Measurements from ENCODE around the gene ZER1. TPM values are rescaled to one million over a fixed set of nuclear protein-coding genes. Genes with fewer than 3 reads are reported as not detected.
A peak's percentile ranks its signal among the peaks of the same experiment; 100 is the strongest.

ZER1 gene
- total RNA-seq, 1 experiment from 2014 or later = 28.6 TPM

DNA sequence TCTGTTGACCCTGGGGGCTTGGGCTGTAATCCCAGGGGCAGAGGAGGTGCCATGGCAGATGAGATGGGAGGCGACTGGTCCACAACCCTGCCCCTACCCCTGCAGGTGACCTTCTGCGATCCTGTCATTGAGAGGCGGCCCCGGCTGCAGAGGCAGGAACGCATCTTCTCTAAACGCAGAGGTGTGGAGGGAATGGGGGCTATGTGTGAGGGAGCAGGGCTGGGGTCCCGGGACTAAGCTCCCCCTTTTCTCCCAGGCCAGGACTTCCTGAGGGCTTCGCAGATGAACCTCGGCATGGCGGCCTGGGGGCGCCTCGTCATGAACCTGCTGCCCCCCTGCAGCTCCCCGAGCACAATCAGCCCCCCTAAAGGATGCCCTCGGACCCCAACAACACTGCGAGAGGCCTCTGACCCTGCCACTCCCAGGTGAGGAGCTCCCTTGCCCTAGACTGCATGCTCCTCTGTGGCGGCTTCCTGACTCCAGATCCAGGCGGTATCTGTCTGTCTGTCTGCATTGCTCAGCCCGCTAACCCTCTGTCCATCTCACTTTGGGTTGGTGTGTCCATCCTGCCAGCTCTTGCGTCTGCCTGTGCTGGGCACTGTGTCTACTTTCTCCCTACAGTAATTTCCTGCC is 57.7 kb downstream of the ZER1 start:
- intact Hi-C loops (cut with micrococcal nuclease; ENCODE audit: unreplicated experiment) = no loop called here
- no peaks in the 10 kb centered on the region for H3K27me3 ChIP-seq (replicated peaks; ENCODE audit: control insufficient read depth, insufficient read depth, low read length)
- TF ChIP-seq, protein P1, sequence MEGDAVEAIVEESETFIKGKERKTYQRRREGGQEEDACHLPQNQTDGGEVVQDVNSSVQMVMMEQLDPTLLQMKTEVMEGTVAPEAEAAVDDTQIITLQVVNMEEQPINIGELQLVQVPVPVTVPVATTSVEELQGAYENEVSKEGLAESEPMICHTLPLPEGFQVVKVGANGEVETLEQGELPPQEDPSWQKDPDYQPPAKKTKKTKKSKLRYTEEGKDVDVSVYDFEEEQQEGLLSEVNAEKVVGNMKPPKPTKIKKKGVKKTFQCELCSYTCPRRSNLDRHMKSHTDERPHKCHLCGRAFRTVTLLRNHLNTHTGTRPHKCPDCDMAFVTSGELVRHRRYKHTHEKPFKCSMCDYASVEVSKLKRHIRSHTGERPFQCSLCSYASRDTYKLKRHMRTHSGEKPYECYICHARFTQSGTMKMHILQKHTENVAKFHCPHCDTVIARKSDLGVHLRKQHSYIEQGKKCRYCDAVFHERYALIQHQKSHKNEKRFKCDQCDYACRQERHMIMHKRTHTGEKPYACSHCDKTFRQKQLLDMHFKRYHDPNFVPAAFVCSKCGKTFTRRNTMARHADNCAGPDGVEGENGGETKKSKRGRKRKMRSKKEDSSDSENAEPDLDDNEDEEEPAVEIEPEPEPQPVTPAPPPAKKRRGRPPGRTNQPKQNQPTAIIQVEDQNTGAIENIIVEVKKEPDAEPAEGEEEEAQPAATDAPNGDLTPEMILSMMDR (IDR thresholded peaks at IDR 0.05; ENCODE audit: insufficient read depth in 1 of 2, low read depth in 1 of 2, low read length in 1 of 2, severe bottlenecking in 1 of 2, unreplicated experiment in 1 of 2) = no peak
- H3K4me1 ChIP-seq = peaks cover 8% of the 10 kb centered on the region; the same call in 1 of the 2 replicates
- CTCF ChIA-PET = no interaction called here
- Mint-ChIP-seq H3K36me3 (ENCODE audit: insufficient read depth, unreplicated experiment) (peaks cover 5% of the 10 kb centered on the region), H3K4me3 (ENCODE audit: unreplicated experiment) (no peak overlapping the region), H3K9me3 (ENCODE audit: unreplicated experiment) (no peaks in the 10 kb centered on the region), H3K4me1 (ENCODE audit: low read depth, unreplicated experiment) (peaks cover 6% of the 10 kb centered on the region), H3K27me3 (ENCODE audit: insufficient read depth, unreplicated experiment) (no peaks in the 10 kb centered on the region), H3K27ac (ENCODE audit: unreplicated experiment) (no peak overlapping the region)
- DNase-seq = peak in 1 of 2 experiments; percentile 27
- no peaks in the 10 kb centered on the region for H3K9me3 ChIP-seq
- POLR2A ChIA-PET = no interaction called here
- H3K36me3 ChIP-seq (ENCODE audit: control insufficient read depth, insufficient read depth, low read length) = no peaks in the 10 kb centered on the region
- BruUV-seq (replicated peaks) = no TSS peak
- no peak overlapping the region for H3K4me3 ChIP-seq (ENCODE audit: low read depth, low read length)

DNA sequence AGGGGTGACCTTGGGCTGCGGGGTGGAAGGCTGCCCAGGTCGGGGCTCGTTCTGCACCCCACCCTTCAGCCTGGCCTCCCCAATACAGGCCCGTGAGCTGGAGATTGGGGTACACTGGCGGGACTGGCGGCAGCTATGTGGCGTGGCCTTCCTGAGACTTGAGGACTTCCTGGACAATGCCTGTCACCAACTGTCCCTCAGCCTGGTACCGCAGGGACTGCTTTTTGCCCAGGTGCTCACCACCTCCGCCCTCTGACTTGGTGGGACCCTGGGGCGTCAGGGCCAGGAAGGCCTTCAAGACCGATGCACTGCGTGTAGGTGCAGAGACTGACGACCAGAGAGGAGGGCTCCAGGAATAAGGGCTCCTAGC is 58.3 kb downstream of the ZER1 start:
- TF ChIP-seq, protein P1 (IDR thresholded peaks at IDR 0.05; ENCODE audit: insufficient read depth in 1 of 2, low read depth in 1 of 2, low read length in 1 of 2, severe bottlenecking in 1 of 2, unreplicated experiment in 1 of 2) = no peak
- Histone ChIP-seq H3K36me3 (ENCODE audit: control insufficient read depth, insufficient read depth, low read length) (no peaks in the 10 kb centered on the region), H3K9me3 (no peaks in the 10 kb centered on the region), H3K4me3 (ENCODE audit: low read depth, low read length) (no peak overlapping the region), H3K4me1 (peaks cover 5% of the 10 kb centered on the region; the same call in 1 of the 2 replicates), H3K27me3 (replicated peaks; ENCODE audit: control insufficient read depth, insufficient read depth, low read length) (no peaks in the 10 kb centered on the region)
- CTCF ChIA-PET = no interaction called here
- intact Hi-C loops (cut with micrococcal nuclease; ENCODE audit: unreplicated experiment) = no loop called here
- Mint-ChIP-seq H3K4me1 (ENCODE audit: low read depth, unreplicated experiment) (peaks cover 6% of the 10 kb centered on the region), H3K4me3 (ENCODE audit: unreplicated experiment) (no peak overlapping the region), H3K9me3 (ENCODE audit: unreplicated experiment) (no peaks in the 10 kb centered on the region), H3K27me3 (ENCODE audit: insufficient read depth, unreplicated experiment) (no peaks in the 10 kb centered on the region), H3K27ac (ENCODE audit: unreplicated experiment) (no peak overlapping the region), H3K36me3 (ENCODE audit: insufficient read depth, unreplicated experiment) (peaks cover 5% of the 10 kb centered on the region)
- no TSS peak for BruUV-seq (replicated peaks)
- peak in 1 of 2 experiments; percentile 31 for DNase-seq
- POLR2A ChIA-PET = no interaction called here

DNA sequence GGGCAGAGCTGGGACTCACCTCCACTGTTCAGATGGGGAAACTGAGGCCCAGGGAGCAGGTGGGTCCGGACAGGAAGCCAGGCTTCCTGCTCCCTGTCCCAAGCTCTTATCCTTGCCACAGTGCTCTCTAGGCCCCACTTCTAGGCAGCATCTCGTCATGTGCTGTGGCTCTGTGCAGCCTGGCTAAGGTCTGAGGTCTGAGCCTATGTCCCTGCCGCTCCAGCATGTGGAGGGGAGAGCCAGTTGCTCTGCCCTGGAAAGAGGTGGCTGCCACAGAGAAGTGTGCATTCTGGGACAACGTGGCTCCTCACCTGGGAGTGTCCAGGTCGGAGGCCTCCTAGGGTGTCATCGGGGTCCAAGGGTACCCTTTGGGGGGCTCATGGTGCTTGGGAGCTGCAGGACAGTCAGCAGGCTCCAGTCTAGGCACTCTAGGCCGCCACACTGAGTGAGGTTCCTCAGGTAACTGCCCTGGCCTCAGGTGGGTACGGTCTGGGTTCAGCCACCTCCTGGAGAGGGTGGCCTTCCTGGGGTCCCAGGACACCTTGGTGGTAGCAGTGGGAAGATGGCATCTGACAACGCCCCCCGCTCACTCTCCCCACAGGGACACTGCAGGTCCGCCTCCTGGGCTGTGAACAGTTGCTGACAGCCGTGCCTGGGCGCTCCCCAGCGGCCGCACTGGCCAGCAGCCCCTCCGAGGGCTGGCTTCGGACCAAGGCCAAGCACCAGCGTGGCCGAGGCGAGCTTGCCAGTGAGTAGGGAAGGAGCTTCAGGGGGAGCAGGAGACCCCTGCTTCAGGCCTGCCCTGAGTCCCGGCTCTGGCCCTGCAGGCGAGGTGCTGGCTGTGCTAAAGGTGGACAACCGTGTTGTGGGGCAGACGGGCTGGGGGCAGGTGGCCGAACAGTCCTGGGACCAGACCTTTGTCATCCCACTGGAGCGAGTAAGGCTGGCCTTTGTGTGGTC is 59.0 kb downstream of the ZER1 start:
- TF ChIP-seq, protein P1 (IDR thresholded peaks at IDR 0.05; ENCODE audit: insufficient read depth in 1 of 2, low read depth in 1 of 2, low read length in 1 of 2, severe bottlenecking in 1 of 2, unreplicated experiment in 1 of 2) = no peak
- Mint-ChIP-seq H3K4me1 (ENCODE audit: low read depth, unreplicated experiment) (no peaks in the 10 kb centered on the region), H3K27ac (ENCODE audit: unreplicated experiment) (no peak overlapping the region), H3K36me3 (ENCODE audit: insufficient read depth, unreplicated experiment) (peaks cover 5% of the 10 kb centered on the region), H3K4me3 (ENCODE audit: unreplicated experiment) (no peak overlapping the region), H3K9me3 (ENCODE audit: unreplicated experiment) (no peaks in the 10 kb centered on the region), H3K27me3 (ENCODE audit: insufficient read depth, unreplicated experiment) (no peaks in the 10 kb centered on the region)
- no peaks in the 10 kb centered on the region for H3K27me3 ChIP-seq (replicated peaks; ENCODE audit: control insufficient read depth, insufficient read depth, low read length)
- H3K36me3 ChIP-seq (ENCODE audit: control insufficient read depth, insufficient read depth, low read length) = no peaks in the 10 kb centered on the region
- intact Hi-C loops (cut with micrococcal nuclease; ENCODE audit: unreplicated experiment) = no loop called here
- no TSS peak for BruUV-seq (replicated peaks)
- no peaks in the 10 kb centered on the region for H3K9me3 ChIP-seq
- H3K4me3 ChIP-seq (ENCODE audit: low read depth, low read length) = no peak overlapping the region
- POLR2A ChIA-PET = no interaction called here
- H3K4me1 ChIP-seq = no peaks in the 10 kb centered on the region
- CTCF ChIA-PET = no interaction called here
- DNase-seq = peak in 1 of 2 experiments; percentile 39
